IPS-18c (cell line): ENCODE data around the gene TMEM185A.
"Not testable (repeated sequence)": the region's sequence is repeated elsewhere in the genome, so short reads cannot be mapped to it uniquely, and the experiment has no call there.

Experiments used
- H3K4me3 ChIP-seq: 2 replicates; pipeline ENCODE4 v1.7.0; 2013; ENCODE audit warnings: low read depth, mild to moderate bottlenecking, low read length, moderate library complexity; ENCODE audit not compliant: insufficient read depth
- H3K9me3 ChIP-seq: one replicate; pipeline ENCODE4 v1.6.1; 2013; ENCODE audit warnings: mild to moderate bottlenecking, low read length, moderate library complexity; ENCODE audit not compliant: control insufficient read depth, insufficient read depth

TMEM185A gene

GRCh38 chrX:149630681-149631233, 835 bp downstream of the TMEM185A start:
- peak overlapping the region; percentile 59 for H3K4me3 ChIP-seq
- peaks cover 8% of the 10 kb centered on the region for H3K9me3 ChIP-seq

GRCh38 chrX:149629730-149630387, 1.7 kb downstream of the TMEM185A start:
- peaks cover 8% of the 10 kb centered on the region for H3K9me3 ChIP-seq
- H3K4me3 ChIP-seq = no peak overlapping the region

- Histone ChIP-seq H3K4me3 (no peak overlapping the region), H3K9me3 (peaks cover 8% of the 10 kb centered on the region)
Observed at GRCh38 chrX:149628768-149629167, 2.8 kb downstream of the TMEM185A start.

GRCh38 chrX:149628280-149628679, 3.3 kb downstream of the TMEM185A start:
- H3K4me3 ChIP-seq = no peak overlapping the region
- H3K9me3 ChIP-seq = peaks cover 8% of the 10 kb centered on the region

- H3K9me3 ChIP-seq, H3K4me3 ChIP-seq: not testable (repeated sequence)
Observed at GRCh38 chrX:149626829-149627228, 4.8 kb downstream of the TMEM185A start.

- H3K4me3 ChIP-seq, H3K9me3 ChIP-seq: not testable (repeated sequence)
Observed at GRCh38 chrX:149619662-149620061, 11.9 kb downstream of the TMEM185A start.

- Histone ChIP-seq H3K9me3 (no peaks in the 10 kb centered on the region), H3K4me3 (no peak overlapping the region)
Observed at GRCh38 chrX:149618871-149619270, 12.7 kb downstream of the TMEM185A start.

- no peak overlapping the region for H3K4me3 ChIP-seq
- H3K9me3 ChIP-seq = no peaks in the 10 kb centered on the region
Observed at GRCh38 chrX:149611623-149612175, 19.9 kb downstream of the TMEM185A start.

GRCh38 chrX:149610511-149610910, 21.1 kb downstream of the TMEM185A start:
- Histone ChIP-seq H3K4me3 (no peak overlapping the region), H3K9me3 (no peaks in the 10 kb centered on the region)

- Histone ChIP-seq H3K4me3 (no peak overlapping the region), H3K9me3 (no peaks in the 10 kb centered on the region)
Observed at GRCh38 chrX:149607699-149608098, 23.9 kb downstream of the TMEM185A start.

- not testable (repeated sequence) for H3K9me3 ChIP-seq, H3K4me3 ChIP-seq
Observed at GRCh38 chrX:149605248-149605885, 26.2 kb downstream of the TMEM185A start.

GRCh38 chrX:149598603-149599002, 33.0 kb downstream of the TMEM185A start:
- H3K9me3 ChIP-seq, H3K4me3 ChIP-seq: not testable (repeated sequence)

GRCh38 chrX:149595943-149596342, 35.6 kb downstream of the TMEM185A start:
- H3K4me3 ChIP-seq, H3K9me3 ChIP-seq: not testable (repeated sequence)

GRCh38 chrX:149595214-149595613, 36.4 kb downstream of the TMEM185A start, which contains the start of gene HSFX2:
HSFX2 (minus strand) TSS chrX:149595314; CDS start chrX:149594700, 614 bp downstream.
- not testable (repeated sequence) for H3K9me3 ChIP-seq, H3K4me3 ChIP-seq

GRCh38 chrX:149590993-149591392, 40.6 kb downstream of the TMEM185A start:
- not testable (repeated sequence) for H3K9me3 ChIP-seq, H3K4me3 ChIP-seq

- not testable (repeated sequence) for H3K4me3 ChIP-seq, H3K9me3 ChIP-seq
Observed at GRCh38 chrX:149587359-149587758, 44.2 kb downstream of the TMEM185A start, which contains the start of gene MAGEA9B. MAGEA9B (minus strand) TSS chrX:149587459; CDS start chrX:149583179, 4,280 bp downstream.

- not testable (repeated sequence) for H3K9me3 ChIP-seq, H3K4me3 ChIP-seq
Observed at GRCh38 chrX:149585631-149586030, 46.0 kb downstream of the TMEM185A start.

- not testable (repeated sequence) for H3K4me3 ChIP-seq, H3K9me3 ChIP-seq
Observed at GRCh38 chrX:149573456-149573855, 58.1 kb downstream of the TMEM185A start.
